Stimulated activated CD8-positive, alpha-beta memory T cell treated with anti-CD3 and anti-CD28 coated beads, Interleukin-7, amount 100 ng/mL, for 48 hours (primary cell): ENCODE measurements around the gene MBOAT1.
"Not testable (repeated sequence)": the region's sequence is repeated elsewhere in the genome, so short reads cannot be mapped to it uniquely, and the experiment has no call there.

Experiments
- DNase-seq, 2 donors: peaks; one replicate each; pipeline ENCODE4 v3.0.0-alpha.2; 2020; ENCODE audit warnings: low read depth in 1 of 2; ENCODE audit errors: extremely low read depth in 1 of 2

The MBOAT1 gene

GRCh38 chr6:20173833-20174792 is 38.2 kb downstream of the MBOAT1 start:
- no peak for DNase-seq

GRCh38 chr6:20172842-20173456 is 39.3 kb downstream of the MBOAT1 start:
- DNase-seq, result no peak

- no peak for DNase-seq
Measured at GRCh38 chr6:20170455-20171148, 41.7 kb downstream of the MBOAT1 start.

GRCh38 chr6:20169786-20170185 is 42.5 kb downstream of the MBOAT1 start:
- DNase-seq, result no peak

DNA sequence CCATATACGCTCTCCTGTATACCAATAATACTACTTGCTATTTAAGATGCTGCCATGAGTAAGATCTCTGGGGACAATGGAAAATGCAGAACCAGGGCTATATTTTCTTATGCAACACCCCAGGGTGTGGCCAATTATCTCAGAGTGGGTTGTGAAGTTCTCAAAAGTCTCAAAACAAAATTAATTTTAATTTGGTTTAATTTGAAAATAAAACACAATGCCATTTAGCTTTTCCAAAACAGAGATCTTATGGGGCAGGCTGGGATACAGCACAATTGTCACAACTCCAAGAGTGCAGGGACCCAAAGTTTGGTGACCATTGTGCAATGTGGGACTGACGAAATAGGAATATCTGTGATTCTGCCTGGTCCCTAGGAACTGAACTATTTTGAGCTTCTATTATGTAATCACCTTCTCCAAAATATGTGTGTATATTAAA is 43.1 kb downstream of the MBOAT1 start:
- DNase-seq, result no peak

DNA sequence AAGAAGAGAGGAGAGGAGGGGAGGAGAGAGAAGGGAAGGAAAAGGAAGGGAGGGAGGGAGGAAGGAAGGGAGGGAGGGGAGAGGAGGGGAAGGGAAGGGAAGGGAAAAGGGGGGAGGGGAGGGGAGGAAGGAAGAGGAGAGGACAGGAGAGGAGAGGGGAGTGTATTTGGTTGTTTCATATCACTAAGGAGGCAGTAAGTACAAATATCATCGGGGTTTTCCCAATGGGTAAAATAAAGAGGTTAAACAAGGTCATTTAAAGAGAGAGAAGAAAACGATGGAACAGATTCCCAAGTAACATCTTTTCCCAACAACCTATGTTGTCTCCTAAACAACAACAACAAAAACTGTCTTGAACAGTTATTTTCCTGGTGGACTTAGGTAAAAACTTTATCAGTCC is 43.6 kb downstream of the MBOAT1 start:
- DNase-seq, result no peak

DNA sequence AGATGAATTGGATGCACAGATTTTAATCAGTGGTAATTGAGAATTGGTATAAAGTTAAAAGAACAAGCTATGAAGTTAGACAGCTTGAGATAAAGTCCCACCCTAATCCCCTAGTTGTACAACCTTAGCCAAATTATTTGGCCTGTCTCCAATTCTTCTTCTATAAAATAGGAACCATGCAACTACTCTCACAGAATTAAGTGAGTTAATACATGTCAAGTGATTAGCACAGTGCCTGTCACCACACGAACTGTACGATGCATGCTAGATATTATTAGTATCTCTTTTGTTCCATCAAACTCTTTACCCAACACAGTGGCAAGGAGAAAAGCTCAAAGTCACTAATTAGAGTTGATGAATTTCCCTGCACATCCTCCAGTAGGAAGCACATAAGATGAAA is 44.7 kb downstream of the MBOAT1 start:
- no peak for DNase-seq

DNA sequence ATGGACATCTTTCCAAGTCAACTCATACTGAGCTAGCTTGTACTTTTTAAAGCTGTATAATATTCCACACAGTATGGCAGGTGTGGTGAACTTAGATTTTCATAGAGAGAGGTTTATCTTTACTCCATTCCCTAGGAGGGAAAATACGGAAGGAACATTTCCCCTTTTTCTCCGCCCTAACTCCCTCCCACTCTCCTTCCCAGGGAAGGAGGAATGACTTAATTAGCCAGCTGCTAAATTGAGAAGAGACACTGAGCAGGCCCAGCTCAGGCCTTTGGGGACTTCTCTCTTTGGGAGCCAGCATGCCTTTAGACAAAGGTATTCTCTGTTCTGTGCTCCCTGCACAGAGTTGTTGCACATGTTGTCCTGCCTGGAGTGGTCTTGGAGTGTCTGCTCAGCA is 46.1 kb downstream of the MBOAT1 start:
- DNase-seq, result no peak

DNA sequence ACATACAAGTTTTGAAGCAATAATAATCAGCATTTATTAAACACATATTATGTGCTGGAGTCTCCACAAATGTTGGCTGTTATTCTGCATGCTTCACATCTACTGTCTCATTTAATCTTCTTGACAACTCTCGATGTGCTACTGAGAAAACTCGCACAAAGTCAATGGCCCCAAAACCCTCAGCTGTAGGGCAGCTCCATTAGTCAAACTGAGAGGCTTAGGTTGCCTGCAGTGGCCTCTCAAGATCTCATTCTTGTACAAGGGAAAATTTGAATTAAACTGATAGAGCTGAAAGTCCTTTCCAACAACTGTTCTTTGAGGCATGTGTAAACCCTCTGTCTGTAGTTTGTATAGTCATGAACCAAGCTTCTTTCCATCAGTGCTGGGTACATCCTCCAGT is 49.8 kb downstream of the MBOAT1 start:
- DNase-seq, result no peak

- DNase-seq, result no peak
Measured at GRCh38 chr6:20160541-20161283, 51.6 kb downstream of the MBOAT1 start.

GRCh38 chr6:20159781-20160540 is 52.3 kb downstream of the MBOAT1 start:
- DNase-seq, result no peak

- DNase-seq, result no peak
Measured at GRCh38 chr6:20159098-20159497, 53.2 kb downstream of the MBOAT1 start.

- DNase-seq, result no peak
Measured at GRCh38 chr6:20158676-20159075, 53.6 kb downstream of the MBOAT1 start.

DNA sequence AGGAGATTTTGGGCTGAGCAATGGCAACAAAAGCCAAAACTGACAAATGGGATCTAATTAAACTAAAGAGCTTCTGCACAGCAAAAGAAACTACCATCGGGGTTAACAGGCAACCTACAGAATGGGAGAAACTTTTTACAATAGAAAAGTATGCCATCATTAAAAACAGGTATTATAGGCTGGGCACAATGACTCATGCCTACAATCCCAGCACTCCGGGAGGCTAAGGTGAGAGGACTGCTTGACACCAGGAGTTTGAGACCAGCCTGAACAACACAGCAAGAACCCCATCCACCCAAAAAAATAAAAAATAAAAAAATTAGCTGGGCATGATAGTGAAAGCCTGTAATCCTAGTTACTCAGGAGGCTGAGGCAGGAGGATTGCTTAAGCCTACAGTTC is 55.4 kb downstream of the MBOAT1 start:
- no peak for DNase-seq

DNA sequence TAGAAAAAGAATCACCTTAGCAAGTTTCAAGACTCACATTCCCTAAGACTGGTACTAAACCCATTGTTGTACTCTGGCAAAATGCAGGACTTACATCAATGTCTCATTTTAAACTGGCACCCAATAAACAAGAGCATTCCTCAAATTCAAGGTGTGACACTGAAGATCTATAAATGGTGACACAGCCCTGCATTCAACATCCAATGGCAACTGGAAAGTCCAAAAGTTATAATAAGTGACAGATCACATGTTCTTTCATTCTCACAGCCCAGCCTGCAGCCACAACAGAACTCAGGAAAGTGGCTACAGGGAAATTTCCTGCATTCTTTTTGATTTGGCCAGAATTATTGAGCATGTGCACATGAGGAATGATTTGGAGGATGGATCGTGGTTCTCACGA is 57.5 kb downstream of the MBOAT1 start:
- DNase-seq, result no peak

- DNase-seq, result no peak
Measured at GRCh38 chr6:20153194-20153593, 59.1 kb downstream of the MBOAT1 start.

DNA sequence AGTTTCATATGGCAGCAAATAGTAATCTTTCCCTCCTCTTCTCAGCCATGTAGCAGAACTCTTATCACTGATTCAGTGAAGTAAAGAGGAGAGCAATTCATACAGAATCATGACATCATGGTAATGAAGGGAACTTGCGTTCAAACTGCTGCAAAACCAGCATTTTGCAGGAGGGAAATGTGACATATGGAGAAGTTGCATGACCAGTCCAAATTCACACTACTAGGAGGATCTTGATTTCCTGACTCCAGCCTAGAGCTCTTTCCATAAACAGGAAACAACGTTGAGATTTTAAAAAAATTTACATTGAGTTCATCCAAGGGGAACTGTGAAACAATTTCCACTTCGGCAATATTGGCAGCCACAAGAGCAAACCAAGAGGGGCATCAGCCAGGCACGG is 63.8 kb downstream of the MBOAT1 start:
- DNase-seq, result no peak

DNA sequence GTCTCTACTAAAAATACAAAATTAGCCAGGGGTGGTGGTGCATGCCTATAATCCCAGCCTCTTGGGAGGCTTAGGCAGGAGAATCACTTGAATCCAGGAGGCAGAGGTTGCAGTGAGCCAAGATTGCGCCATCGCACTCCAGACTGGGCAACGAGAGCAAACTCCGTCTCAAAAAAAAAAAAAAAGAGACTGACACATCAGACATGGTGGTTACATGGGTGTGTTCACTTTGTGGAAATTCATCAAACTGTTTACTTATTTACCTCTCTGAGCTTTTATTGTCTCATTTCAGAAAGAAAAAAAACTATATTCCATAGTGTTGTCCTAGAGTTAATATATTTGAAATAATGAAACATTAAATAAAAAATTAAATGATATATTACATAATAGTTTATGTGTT is 64.8 kb downstream of the MBOAT1 start:
- DNase-seq, result no peak

GRCh38 chr6:20146831-20147230 is 65.4 kb downstream of the MBOAT1 start:
- not testable (repeated sequence) for DNase-seq

DNA sequence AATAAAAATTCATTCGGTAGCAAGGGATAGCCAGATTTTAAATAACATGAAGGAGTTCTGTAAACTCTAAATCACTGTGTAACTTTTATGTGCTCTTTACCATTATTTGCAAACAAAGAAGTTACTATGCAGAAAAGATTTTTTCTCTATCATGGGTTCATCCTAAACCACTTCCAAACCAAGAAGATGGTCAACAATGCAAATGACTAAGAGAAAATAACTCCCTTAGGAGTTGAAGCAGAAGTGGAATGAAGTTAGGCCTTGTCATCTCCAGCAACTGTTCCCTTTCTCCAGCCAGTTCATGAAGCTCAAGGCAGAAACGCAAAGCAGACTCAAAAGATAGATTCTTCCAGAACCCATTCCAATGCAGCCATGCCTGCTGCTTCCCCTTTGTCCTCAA is 66.0 kb downstream of the MBOAT1 start:
- DNase-seq, result no peak
